Measurements from ENCODE around the gene ZNF473. TPM values are rescaled to one million over a fixed set of nuclear protein-coding genes. Genes with fewer than 3 reads are reported as not detected.

ZNF473 gene
- total RNA-seq (2014; rRNA removed; shearing (Covaris generic)) = 8.0 and 14.0 TPM in 2 replicates

GRCh38 chr19:50025794-50026549, at the start of gene ZNF473:
Gene ZNF473 (plus strand): TSS chr19:50026005. CDS start chr19:50031083, 5,078 bp downstream.
- peak in 1 of 2 experiments; percentile 95 for DNase-seq (ENCODE audit: low read depth in 1 of 2, low spot score in 2 of 2)
- H3K27me3 ChIP-seq (replicated peaks) = no peaks in the 10 kb centered on the region
- H3K9me3 ChIP-seq (replicated peaks) = no peaks in the 10 kb centered on the region
- peaks cover 14% of the 10 kb centered on the region for H3K36me3 ChIP-seq
- H3K27ac ChIP-seq = peak within 1 kb of the TSS; percentile 87
- H3K4me1 ChIP-seq (replicated peaks) = peaks cover 8% of the 10 kb centered on the region
- peak within 1 kb of the TSS; percentile 74 for H3K4me3 ChIP-seq

- no peak overlapping the region for H3K4me3 ChIP-seq
- H3K4me1 ChIP-seq (replicated peaks) = no peaks in the 10 kb centered on the region
- no peak overlapping the region for H3K27ac ChIP-seq
- H3K9me3 ChIP-seq (replicated peaks) = no peaks in the 10 kb centered on the region
- no peak for DNase-seq (ENCODE audit: low read depth in 1 of 2, low spot score in 2 of 2)
- H3K27me3 ChIP-seq (replicated peaks) = 0 out of 2 replicates have a peak, but pooled peaks cover 3% of the 10 kb centered on the region
- H3K36me3 ChIP-seq = peaks cover 5% of the 10 kb centered on the region; the same call in 1 of the 2 replicates
Measured at GRCh38 chr19:49976496-49976895, 49.3 kb upstream of the ZNF473 start.

- H3K27me3 ChIP-seq (replicated peaks) = 0 out of 2 replicates have a peak, but pooled peaks cover 3% of the 10 kb centered on the region
- H3K27ac ChIP-seq = no peak overlapping the region
- no peaks in the 10 kb centered on the region for H3K9me3 ChIP-seq (replicated peaks)
- DNase-seq (ENCODE audit: low read depth in 1 of 2, low spot score in 2 of 2) = no peak
- H3K4me3 ChIP-seq = no peak overlapping the region
- H3K4me1 ChIP-seq (replicated peaks) = no peaks in the 10 kb centered on the region
- H3K36me3 ChIP-seq = peaks cover 6% of the 10 kb centered on the region; the same call in 1 of the 2 replicates
Measured at GRCh38 chr19:49977076-49977475, 48.7 kb upstream of the ZNF473 start.

- no peaks in the 10 kb centered on the region for H3K9me3 ChIP-seq (replicated peaks)
- H3K27me3 ChIP-seq (replicated peaks) = no peaks in the 10 kb centered on the region
- no peak overlapping the region for H3K4me3 ChIP-seq
- no peak overlapping the region for H3K27ac ChIP-seq
- no peaks in the 10 kb centered on the region for H3K4me1 ChIP-seq (replicated peaks)
- no peak for DNase-seq (ENCODE audit: low read depth in 1 of 2, low spot score in 2 of 2)
- peaks cover 8% of the 10 kb centered on the region; the same call in 1 of the 2 replicates for H3K36me3 ChIP-seq
Measured at GRCh38 chr19:49977881-49978280, 47.9 kb upstream of the ZNF473 start.

GRCh38 chr19:49978324-49978723, 47.5 kb upstream of the ZNF473 start:
- Histone ChIP-seq H3K27ac (no peak overlapping the region), H3K4me3 (no peak overlapping the region), H3K36me3 (peaks cover 8% of the 10 kb centered on the region; the same call in 1 of the 2 replicates), H3K27me3 (replicated peaks) (no peaks in the 10 kb centered on the region), H3K4me1 (replicated peaks) (no peaks in the 10 kb centered on the region), H3K9me3 (replicated peaks) (no peaks in the 10 kb centered on the region)
- no peak for DNase-seq (ENCODE audit: low read depth in 1 of 2, low spot score in 2 of 2)

GRCh38 chr19:49981603-49982593, 43.9 kb upstream of the ZNF473 start:
- H3K36me3 ChIP-seq = peaks cover 16% of the 10 kb centered on the region; the same call in 1 of the 2 replicates
- H3K27me3 ChIP-seq (replicated peaks) = no peaks in the 10 kb centered on the region
- no peak overlapping the region for H3K27ac ChIP-seq
- H3K4me1 ChIP-seq (replicated peaks) = no peaks in the 10 kb centered on the region
- no peaks in the 10 kb centered on the region for H3K9me3 ChIP-seq (replicated peaks)
- H3K4me3 ChIP-seq = no peak overlapping the region
- DNase-seq (ENCODE audit: low read depth in 1 of 2, low spot score in 2 of 2) = no peak

GRCh38 chr19:49983645-49984229, 42.1 kb upstream of the ZNF473 start:
- peaks cover 10% of the 10 kb centered on the region for H3K4me1 ChIP-seq (replicated peaks)
- DNase-seq (ENCODE audit: low read depth in 1 of 2, low spot score in 2 of 2) = peak; percentile 54 to 62
- H3K4me3 ChIP-seq = no peak overlapping the region
- no peak overlapping the region for H3K27ac ChIP-seq
- no peaks in the 10 kb centered on the region for H3K27me3 ChIP-seq (replicated peaks)
- peaks cover 20% of the 10 kb centered on the region; the same call in 1 of the 2 replicates for H3K36me3 ChIP-seq
- H3K9me3 ChIP-seq (replicated peaks) = no peaks in the 10 kb centered on the region

- H3K27me3 ChIP-seq (replicated peaks) = no peaks in the 10 kb centered on the region
- H3K4me3 ChIP-seq = no peak overlapping the region
- H3K4me1 ChIP-seq (replicated peaks) = peaks cover 16% of the 10 kb centered on the region
- no peak for DNase-seq (ENCODE audit: low read depth in 1 of 2, low spot score in 2 of 2)
- H3K27ac ChIP-seq = no peak overlapping the region
- no peaks in the 10 kb centered on the region for H3K9me3 ChIP-seq (replicated peaks)
- H3K36me3 ChIP-seq = peaks cover 16% of the 10 kb centered on the region; the same call in 1 of the 2 replicates
Measured at GRCh38 chr19:49984491-49984890, 41.3 kb upstream of the ZNF473 start.

GRCh38 chr19:49985871-49986270, 39.9 kb upstream of the ZNF473 start:
- H3K4me3 ChIP-seq = no peak overlapping the region
- no peaks in the 10 kb centered on the region for H3K9me3 ChIP-seq (replicated peaks)
- no peak overlapping the region for H3K27ac ChIP-seq
- no peak for DNase-seq (ENCODE audit: low read depth in 1 of 2, low spot score in 2 of 2)
- no peaks in the 10 kb centered on the region for H3K27me3 ChIP-seq (replicated peaks)
- H3K36me3 ChIP-seq = peaks cover 16% of the 10 kb centered on the region; the same call in 1 of the 2 replicates
- peaks cover 16% of the 10 kb centered on the region for H3K4me1 ChIP-seq (replicated peaks)

- DNase-seq (ENCODE audit: low read depth in 1 of 2, low spot score in 2 of 2) = no peak
- H3K36me3 ChIP-seq = peaks cover 16% of the 10 kb centered on the region; the same call in 1 of the 2 replicates
- H3K4me3 ChIP-seq = no peak overlapping the region
- H3K4me1 ChIP-seq (replicated peaks) = peaks cover 16% of the 10 kb centered on the region
- no peak overlapping the region for H3K27ac ChIP-seq
- no peaks in the 10 kb centered on the region for H3K9me3 ChIP-seq (replicated peaks)
- H3K27me3 ChIP-seq (replicated peaks) = no peaks in the 10 kb centered on the region
Measured at GRCh38 chr19:49986354-49986753, 39.5 kb upstream of the ZNF473 start.

- Histone ChIP-seq H3K27ac (no peak overlapping the region), H3K36me3 (peaks cover 18% of the 10 kb centered on the region), H3K27me3 (replicated peaks) (no peaks in the 10 kb centered on the region), H3K9me3 (replicated peaks) (no peaks in the 10 kb centered on the region), H3K4me1 (replicated peaks) (peaks cover 16% of the 10 kb centered on the region), H3K4me3 (no peak overlapping the region)
- DNase-seq (ENCODE audit: low read depth in 1 of 2, low spot score in 2 of 2) = peak; percentile 82 to 88
Measured at GRCh38 chr19:49987159-49987698, 38.6 kb upstream of the ZNF473 start.

GRCh38 chr19:49988007-49988406, 37.8 kb upstream of the ZNF473 start:
- peaks cover 16% of the 10 kb centered on the region for H3K4me1 ChIP-seq (replicated peaks)
- H3K27ac ChIP-seq = no peak overlapping the region
- no peak for DNase-seq (ENCODE audit: low read depth in 1 of 2, low spot score in 2 of 2)
- H3K36me3 ChIP-seq = peaks cover 26% of the 10 kb centered on the region
- no peak overlapping the region for H3K4me3 ChIP-seq
- no peaks in the 10 kb centered on the region for H3K9me3 ChIP-seq (replicated peaks)
- H3K27me3 ChIP-seq (replicated peaks) = no peaks in the 10 kb centered on the region

GRCh38 chr19:49988433-49988832, 37.4 kb upstream of the ZNF473 start:
- Histone ChIP-seq H3K27me3 (replicated peaks) (no peaks in the 10 kb centered on the region), H3K36me3 (peaks cover 29% of the 10 kb centered on the region), H3K9me3 (replicated peaks) (no peaks in the 10 kb centered on the region), H3K4me1 (replicated peaks) (peaks cover 16% of the 10 kb centered on the region), H3K27ac (no peak overlapping the region), H3K4me3 (no peak overlapping the region)
- peak; percentile 31 to 66 for DNase-seq (ENCODE audit: low read depth in 1 of 2, low spot score in 2 of 2)

Measured in SJSA1 (cell line).